ENCODE data around the gene ZSCAN26.

ZSCAN26 gene

DNA sequence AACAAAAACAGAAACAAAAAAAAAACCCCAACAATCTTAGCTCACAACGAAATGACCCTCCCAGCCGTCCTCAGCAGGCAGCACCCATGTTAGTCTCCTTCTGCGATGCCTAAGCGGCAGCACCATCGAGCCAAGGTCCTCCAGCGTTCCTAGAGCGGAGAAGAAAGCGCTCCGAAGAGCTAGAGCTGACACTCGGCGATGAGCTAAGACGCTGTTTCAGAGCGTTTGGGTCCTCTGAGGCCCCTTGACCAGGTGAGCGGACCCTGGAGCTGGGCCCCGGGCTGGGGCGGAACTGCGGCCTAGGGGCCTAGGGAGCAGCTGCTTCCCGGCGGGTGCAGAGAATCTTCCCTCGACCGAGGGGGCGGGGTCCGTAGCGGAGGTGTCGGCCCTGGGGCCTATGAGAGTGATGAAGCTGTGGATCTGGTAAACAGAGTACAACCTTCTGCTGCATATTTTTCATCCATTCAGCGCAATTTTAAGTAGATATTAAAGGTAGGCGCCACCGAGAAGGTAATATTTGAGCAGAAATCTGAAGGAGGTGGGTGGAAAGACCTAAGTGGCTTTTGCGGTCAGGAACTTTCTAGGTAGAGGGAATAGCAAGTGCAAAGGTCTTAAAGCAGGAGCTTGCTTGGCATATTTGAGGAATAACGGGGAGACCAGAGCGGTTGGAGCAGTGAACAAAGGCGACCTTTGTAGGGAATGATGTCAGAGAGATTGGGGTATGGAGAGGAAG is at the start of gene ZSCAN26:
Gene ZSCAN26 (plus strand): TSS at position 182 of the 733 bp plus-strand sequence. CDS start 4,777 bp downstream, outside the sequence.
- DNase-seq (ENCODE audit: low spot score), result peak; percentile 87

- DNase-seq (ENCODE audit: low spot score), result no peak
Observed at GRCh38 chr6:28217890-28218289, 49.1 kb upstream of the ZSCAN26 start.

- peak; percentile 92 for DNase-seq (ENCODE audit: low spot score)
Observed at GRCh38 chr6:28218312-28219248, 48.4 kb upstream of the ZSCAN26 start.

- DNase-seq (ENCODE audit: low spot score), result no peak
Observed at GRCh38 chr6:28220257-28221133, 46.4 kb upstream of the ZSCAN26 start.

GRCh38 chr6:28224131-28225055 is 42.5 kb upstream of the ZSCAN26 start:
- no peak for DNase-seq (ENCODE audit: low spot score)

- DNase-seq (ENCODE audit: low spot score), result peak; percentile 91
Observed at GRCh38 chr6:28225056-28225834, 41.7 kb upstream of the ZSCAN26 start, which contains the start of gene ZSCAN9. Gene ZSCAN9, plus strand, starts transcription at chr6:28225275. Its CDS starts 1,810 bp downstream, at chr6:28227085.

GRCh38 chr6:28226460-28226859 is 40.5 kb upstream of the ZSCAN26 start:
- DNase-seq (ENCODE audit: low spot score), result no peak

DNA sequence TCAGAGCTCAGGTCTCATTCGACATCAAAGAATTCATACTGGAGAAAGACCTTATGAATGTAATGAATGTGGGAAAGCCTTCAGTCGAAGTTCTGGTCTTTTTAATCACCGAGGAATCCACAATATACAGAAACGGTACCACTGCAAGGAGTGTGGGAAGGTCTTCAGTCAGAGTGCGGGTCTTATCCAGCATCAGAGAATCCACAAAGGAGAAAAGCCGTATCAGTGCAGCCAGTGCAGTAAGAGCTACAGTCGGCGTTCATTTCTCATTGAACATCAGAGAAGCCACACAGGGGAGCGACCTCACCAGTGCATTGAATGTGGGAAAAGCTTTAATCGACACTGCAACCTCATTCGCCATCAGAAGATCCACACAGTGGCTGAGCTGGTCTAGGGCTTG is 34.2 kb upstream of the ZSCAN26 start:
- no peak for DNase-seq (ENCODE audit: low spot score)

- no peak for DNase-seq (ENCODE audit: low spot score)
Observed at GRCh38 chr6:28235912-28236452, 31.0 kb upstream of the ZSCAN26 start.

DNA sequence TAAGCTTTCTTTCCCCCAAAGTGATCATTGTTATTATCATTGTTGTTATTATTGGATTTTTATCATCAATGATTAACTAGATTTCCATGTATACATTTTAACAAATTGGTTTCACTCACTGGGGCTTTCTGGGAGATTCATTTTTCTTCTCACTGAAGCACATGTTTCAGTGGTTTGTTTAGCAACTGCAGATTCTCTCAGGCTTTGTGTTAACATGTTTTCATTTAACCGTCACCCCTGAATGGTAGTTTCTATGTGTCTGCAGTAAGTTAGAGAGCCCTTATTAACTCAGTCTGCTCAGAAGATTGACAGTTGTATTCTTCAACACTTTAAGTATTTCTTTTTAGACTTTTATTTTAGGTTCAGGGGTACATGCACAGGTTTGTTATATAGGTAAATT is 27.3 kb upstream of the ZSCAN26 start:
- DNase-seq (ENCODE audit: low spot score), result no peak

- no peak for DNase-seq (ENCODE audit: low spot score)
Observed at GRCh38 chr6:28240471-28240870, 26.5 kb upstream of the ZSCAN26 start.

DNA sequence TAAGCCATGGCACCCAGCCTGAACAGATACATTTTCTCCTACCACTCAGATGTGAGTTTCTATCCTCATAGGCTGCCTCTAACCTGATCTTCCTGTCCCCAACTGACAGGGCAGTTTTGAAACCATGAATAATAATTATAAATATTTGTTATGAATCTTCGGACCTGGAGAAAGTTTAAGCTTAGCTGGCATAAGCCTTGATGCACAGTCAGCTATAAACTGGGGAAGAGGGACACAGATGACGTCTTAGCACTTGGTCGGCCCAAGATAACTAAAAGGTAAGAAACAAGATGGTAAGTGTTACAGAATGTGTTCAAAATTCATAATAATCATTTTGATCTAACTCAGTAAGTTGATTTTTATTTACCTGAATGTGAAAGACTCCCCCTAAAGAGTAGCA is 23.0 kb upstream of the ZSCAN26 start:
- DNase-seq (ENCODE audit: low spot score), result no peak

DNA sequence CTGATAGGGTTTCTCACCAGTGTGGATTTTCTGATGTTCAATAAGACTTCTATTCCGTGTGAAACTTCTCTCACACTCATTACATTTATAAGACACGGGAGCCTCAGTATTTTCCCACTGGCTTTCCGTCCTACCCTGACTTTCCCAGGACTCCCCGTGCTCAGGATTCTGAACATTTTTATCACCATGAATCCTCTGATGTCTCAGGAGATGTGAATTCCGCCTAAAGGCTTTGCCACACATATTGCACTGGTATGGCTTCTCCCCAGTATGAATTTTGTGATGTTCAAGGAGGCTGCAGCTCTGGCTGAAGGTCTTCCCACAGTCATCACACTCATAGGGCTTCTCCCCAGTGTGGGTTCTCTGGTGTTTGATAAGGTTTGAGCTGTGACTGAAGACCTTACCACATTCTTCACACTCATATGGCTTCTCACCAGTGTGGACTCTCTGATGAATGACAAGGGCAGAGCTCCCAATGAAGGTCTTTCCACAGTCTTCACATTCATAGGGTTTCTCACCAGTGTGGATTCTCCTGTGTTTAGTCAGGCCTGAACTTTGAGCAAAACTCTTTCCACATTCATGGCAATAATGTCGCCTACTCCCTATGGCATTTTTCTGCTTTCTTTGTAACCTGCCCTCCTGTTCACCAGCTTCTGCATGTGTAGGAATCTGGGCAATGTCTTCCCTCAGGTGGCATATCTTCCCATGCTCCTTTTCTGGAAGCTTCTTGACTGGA is 21.6 kb upstream of the ZSCAN26 start:
- no peak for DNase-seq (ENCODE audit: low spot score)

DNA sequence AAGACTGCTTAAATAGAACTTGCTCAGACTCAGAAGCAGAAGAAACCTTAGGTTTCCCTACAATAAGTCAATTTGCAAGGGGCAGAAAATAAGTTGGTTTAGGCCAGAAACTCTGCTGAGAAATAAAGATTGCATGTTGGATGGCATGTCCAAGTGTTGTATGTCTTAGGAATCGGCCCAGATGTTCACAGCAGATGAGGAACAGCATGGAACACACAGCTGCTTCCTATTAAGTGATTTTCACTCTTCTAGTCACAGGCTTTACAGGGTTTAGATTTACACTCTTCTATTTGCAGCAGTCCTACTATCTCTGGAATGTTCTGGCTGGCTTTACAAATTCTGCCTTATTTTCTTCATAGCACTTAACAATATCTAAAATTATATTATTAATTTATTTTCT is 18.0 kb upstream of the ZSCAN26 start:
- DNase-seq (ENCODE audit: low spot score), result no peak

- DNase-seq (ENCODE audit: low spot score), result no peak
Observed at GRCh38 chr6:28250747-28251146, 16.2 kb upstream of the ZSCAN26 start.

GRCh38 chr6:28251661-28252008 is 15.3 kb upstream of the ZSCAN26 start:
- peak; percentile 47 for DNase-seq (ENCODE audit: low spot score)

GRCh38 chr6:28252009-28252975 is 14.7 kb upstream of the ZSCAN26 start, which contains the start of gene ZKSCAN4:
Gene ZKSCAN4, minus strand, starts transcription at chr6:28252269. Its CDS starts 289 bp downstream, at chr6:28251980.
- peak; percentile 93 for DNase-seq (ENCODE audit: low spot score)

- DNase-seq (ENCODE audit: low spot score), result no peak
Observed at GRCh38 chr6:28254121-28254519, 12.8 kb upstream of the ZSCAN26 start.
